Common myeloid progenitor, CD34-positive (primary cell): ENCODE data around the gene FBXW10B.
"Not testable (repeated sequence)": the region's sequence is repeated elsewhere in the genome, so short reads cannot be mapped to it uniquely, and the experiment has no call there.

Source experiments
- CTCF ChIA-PET: fragments of 350-600 bp; sonication (Branson Sonifier 250); formaldehyde crosslinking; loops from one replicate; lab custom pipeline; 2021; ENCODE audit warnings: antibody characterized with exemption; lab: Charles Lee
- POLR2A ChIA-PET: fragments of 350-600 bp; sonication (Branson Sonifier 250); formaldehyde crosslinking; loops from one replicate; lab custom pipeline; 2021; ENCODE audit warnings: antibody characterized with exemption; lab: Charles Lee
- DNase-seq, 3 donors: peaks; one replicate each; pipeline versions ENCODE4 v3.0.0 to v3.0.0-alpha.2; 2013
- H3K27ac ChIP-seq, 2 experiments: 1 replicate in 1 of 2; 2 replicates in 1 of 2; pipeline ENCODE4 v1.7.0; 2013; ENCODE audit warnings: inconsistent platforms in 2 of 2, low read length in 2 of 2, mild to moderate bottlenecking in 2 of 2, low read depth in 1 of 2, moderate library complexity in 1 of 2; ENCODE audit not compliant: severe bottlenecking in 2 of 2, insufficient read depth in 1 of 2, poor library complexity in 1 of 2
- H3K27me3 ChIP-seq, 5 experiments: replicated peaks in 2 of 5; 1 replicate in 3 of 5; 2 replicates in 2 of 5; pipeline versions ENCODE4 v1.6.1 to v1.7.0; 2013; ENCODE audit warnings: low read length in 4 of 5, mild to moderate bottlenecking in 2 of 5, moderate library complexity in 2 of 5, inconsistent platforms in 1 of 5; ENCODE audit not compliant: insufficient read depth in 5 of 5, control insufficient read depth in 4 of 5
- H3K36me3 ChIP-seq, 4 experiments: 1 replicate in 2 of 4; 2 replicates in 2 of 4; pipeline versions ENCODE4 v1.6.1 to v1.7.0; 2013; ENCODE audit warnings: low read length in 3 of 4, control low read depth in 1 of 4, mild to moderate bottlenecking in 1 of 4; ENCODE audit not compliant: control insufficient read depth in 4 of 4, insufficient read depth in 4 of 4
- H3K4me1 ChIP-seq, 4 experiments: 1 replicate in 3 of 4; 2 replicates in 1 of 4; pipeline versions ENCODE4 v1.6.1 to v1.7.1; 2013; ENCODE audit warnings: low read length in 3 of 4, mild to moderate bottlenecking in 3 of 4, control low read depth in 1 of 4, inconsistent platforms in 1 of 4, moderate library complexity in 1 of 4; ENCODE audit not compliant: control insufficient read depth in 4 of 4, insufficient read depth in 4 of 4; ENCODE audit errors: control extremely low read depth in 1 of 4
- H3K4me3 ChIP-seq, 7 experiments: 1 replicate in 4 of 7; 2 replicates in 3 of 7; pipeline versions ENCODE4 v1.5.1 to v1.7.0; 2013; ENCODE audit warnings: mild to moderate bottlenecking in 7 of 7, low read length in 6 of 7, moderate library complexity in 6 of 7, inconsistent platforms in 2 of 7, low read depth in 2 of 7, control low read depth in 1 of 7; ENCODE audit not compliant: insufficient read depth in 4 of 7, control insufficient read depth in 1 of 7; ENCODE audit errors: extremely low read depth in 1 of 7
- H3K9me3 ChIP-seq, 5 experiments: 1 replicate in 4 of 5; 2 replicates in 1 of 5; pipeline versions ENCODE4 v1.6.1 to v1.7.1; 2013; ENCODE audit warnings: low read length in 4 of 5, mild to moderate bottlenecking in 2 of 5, inconsistent platforms in 1 of 5, low read depth in 1 of 5, moderate library complexity in 1 of 5; ENCODE audit not compliant: control insufficient read depth in 4 of 5, insufficient read depth in 2 of 5; ENCODE audit errors: control extremely low read depth in 1 of 5
- WGBS: methylation state at CpG from one replicate; pipeline ENCODE4 v1.1.5; 2013; ENCODE audit not compliant: insufficient coverage; 5-methylcytosine and 5-hydroxymethylcytosine counted together

Gene FBXW10B

DNA sequence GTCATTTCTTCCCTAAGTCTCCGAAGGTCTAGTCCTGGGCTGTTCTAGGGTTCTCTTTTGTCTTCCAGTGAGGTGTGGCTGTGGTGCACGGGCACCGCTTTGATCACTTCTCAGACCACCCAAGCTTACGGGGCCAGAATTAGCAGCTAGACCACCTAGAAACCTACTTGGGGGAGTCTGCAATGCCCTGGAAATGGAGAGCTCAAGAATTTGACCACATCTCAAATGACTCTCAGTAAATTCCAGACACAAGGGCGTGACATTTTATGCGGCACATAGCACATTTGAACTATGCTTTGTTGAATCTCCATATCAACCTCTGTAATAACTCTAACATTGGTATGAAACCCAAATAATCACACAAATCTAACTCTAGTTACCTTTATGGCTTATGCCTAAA is 39.7 kb upstream of the FBXW10B start:
- no peak for DNase-seq
- WGBS: 98% methylated on average over 6 of the region's 6 CpGs
- Histone ChIP-seq H3K9me3 (no peaks in the 10 kb centered on the region), H3K4me3 (no peak overlapping the region), H3K4me1 (no peaks in the 10 kb centered on the region), H3K27ac (no peak overlapping the region), H3K27me3 (no peaks in the 10 kb centered on the region), H3K36me3 (peaks cover 0 to 33% (median 6%) of the 10 kb centered on the region in 4 experiments)
- CTCF ChIA-PET: no interaction called here
- POLR2A ChIA-PET: no interaction called here

DNA sequence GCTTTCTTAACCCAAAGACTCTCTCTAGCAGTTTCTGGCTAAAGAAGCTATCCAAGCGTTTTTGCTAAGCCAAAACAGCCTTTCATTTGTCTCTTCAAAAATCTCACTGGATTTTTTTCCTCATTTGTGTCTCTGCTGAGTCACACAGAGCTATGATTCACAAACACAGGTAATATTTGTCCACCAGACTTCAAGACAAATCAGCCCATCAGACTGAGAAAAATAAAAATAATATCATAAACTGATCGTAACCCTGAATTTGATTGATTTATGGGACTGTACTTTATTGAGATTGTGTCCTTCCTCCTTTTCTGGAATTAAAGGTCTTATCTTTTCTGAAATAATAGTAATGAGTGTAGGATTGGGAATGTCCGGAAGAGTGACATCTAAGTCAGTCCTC is 38.8 kb upstream of the FBXW10B start:
- Histone ChIP-seq H3K27me3 (no peaks in the 10 kb centered on the region), H3K36me3 (peaks cover 0 to 24% (median 5%) of the 10 kb centered on the region in 4 experiments), H3K4me3 (no peak overlapping the region), H3K4me1 (no peaks in the 10 kb centered on the region), H3K27ac (no peak overlapping the region), H3K9me3 (no peaks in the 10 kb centered on the region)
- POLR2A ChIA-PET: no interaction called here
- WGBS: 100% methylated on average over 1 of the region's 3 CpGs
- CTCF ChIA-PET: no interaction called here
- DNase-seq: no peak

DNA sequence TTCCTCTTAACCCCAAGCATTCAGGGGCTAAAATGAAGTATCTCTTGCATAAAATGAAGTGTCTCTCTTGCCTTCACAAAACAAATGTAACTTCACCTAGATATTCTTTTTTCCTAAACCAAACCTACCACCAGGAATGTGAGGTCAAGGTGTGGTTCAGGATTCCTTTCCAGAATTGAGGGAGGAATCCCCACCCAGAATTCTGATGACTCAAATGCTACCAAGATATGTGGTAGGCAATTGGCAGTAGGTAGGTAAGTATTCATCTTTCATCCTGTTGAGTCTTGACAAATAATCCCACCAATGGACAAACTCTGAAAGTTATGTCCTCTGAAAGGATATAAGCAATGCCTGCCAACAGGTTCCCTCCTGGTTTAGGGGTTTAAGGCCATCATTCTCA is 38.4 kb upstream of the FBXW10B start:
- H3K4me1 ChIP-seq: no peaks in the 10 kb centered on the region
- H3K9me3 ChIP-seq: no peaks in the 10 kb centered on the region
- DNase-seq: no peak
- POLR2A ChIA-PET: no interaction called here
- H3K36me3 ChIP-seq: peaks cover 0 to 20% (median 6%) of the 10 kb centered on the region in 4 experiments
- H3K4me3 ChIP-seq: no peak overlapping the region
- no peaks in the 10 kb centered on the region for H3K27me3 ChIP-seq
- H3K27ac ChIP-seq: no peak overlapping the region
- CTCF ChIA-PET: no interaction called here

DNA sequence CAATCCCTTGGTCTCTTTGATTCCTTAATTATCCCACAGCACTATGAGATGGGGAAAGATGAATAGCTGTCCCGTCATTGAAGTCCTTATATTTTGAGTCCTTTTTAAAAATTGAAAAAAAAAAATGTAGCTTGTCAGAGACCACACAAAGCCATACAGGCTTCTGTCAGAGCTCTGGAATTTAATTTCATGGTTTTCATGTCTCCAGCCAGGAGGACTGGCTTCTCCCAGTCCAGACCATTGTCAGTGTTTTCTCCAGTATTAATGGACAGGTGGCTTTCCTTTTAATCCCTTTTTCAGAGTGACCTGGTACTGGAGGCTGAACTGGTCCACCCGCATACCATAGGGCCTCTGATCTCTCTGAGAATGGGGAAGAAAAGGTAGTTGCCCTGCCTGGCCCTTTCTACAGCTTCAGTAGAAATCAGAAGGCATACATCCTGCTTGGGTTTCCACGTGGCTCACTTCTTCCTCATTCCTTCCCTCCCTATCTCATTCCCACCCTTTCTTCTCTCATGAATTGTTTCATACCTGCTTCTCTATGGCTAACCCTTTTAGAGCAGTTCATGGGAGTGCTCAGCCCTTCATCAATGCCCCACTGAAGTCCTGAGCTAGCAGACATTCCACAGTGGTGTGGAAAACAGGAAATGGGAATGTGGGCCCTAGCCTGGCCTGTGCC is 35.5 kb upstream of the FBXW10B start:
- no CpG with 5 or more reads among the region's 3 CpGs for WGBS
- Histone ChIP-seq H3K27ac (no peak overlapping the region), H3K4me3 (no peak overlapping the region), H3K4me1 (peaks cover 0 to 22% (median 16%) of the 10 kb centered on the region in 4 experiments), H3K27me3 (no peaks in the 10 kb centered on the region), H3K36me3 (peaks cover 0 to 14% (median 5%) of the 10 kb centered on the region in 4 experiments), H3K9me3 (no peaks in the 10 kb centered on the region)
- ChIA-PET CTCF (no interaction called here), POLR2A (no interaction called here)
- DNase-seq: no peak

DNA sequence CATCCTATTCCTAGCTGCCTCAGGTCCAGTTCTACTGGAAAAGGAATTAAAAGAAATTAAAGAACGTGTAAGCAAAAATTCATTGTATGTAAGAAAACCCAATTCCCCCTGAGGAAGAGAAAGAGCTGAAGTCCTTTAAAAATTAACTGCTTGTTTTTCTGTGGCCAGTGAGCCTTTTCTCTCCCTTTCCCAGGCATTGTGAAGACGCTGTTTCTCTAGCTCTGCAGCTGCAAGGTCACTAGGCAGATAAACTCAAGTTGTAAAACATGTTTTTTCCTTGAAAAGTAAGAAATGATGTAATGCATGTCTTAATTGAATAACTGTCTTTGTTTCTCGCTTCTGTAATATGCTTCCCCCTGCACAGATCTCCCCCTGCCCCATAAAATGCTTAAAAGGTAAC is 34.9 kb upstream of the FBXW10B start:
- H3K27ac ChIP-seq, H3K4me3 ChIP-seq, DNase-seq, POLR2A ChIA-PET, CTCF ChIA-PET, H3K27me3 ChIP-seq, H3K9me3 ChIP-seq: not testable (repeated sequence)
- H3K36me3 ChIP-seq: peaks cover 0 to 12% (median 3%) of the 10 kb centered on the region in 4 experiments
- peaks cover 0 to 22% (median 17%) of the 10 kb centered on the region in 4 experiments for H3K4me1 ChIP-seq
- no CpG with 5 or more reads among the region's 3 CpGs for WGBS

DNA sequence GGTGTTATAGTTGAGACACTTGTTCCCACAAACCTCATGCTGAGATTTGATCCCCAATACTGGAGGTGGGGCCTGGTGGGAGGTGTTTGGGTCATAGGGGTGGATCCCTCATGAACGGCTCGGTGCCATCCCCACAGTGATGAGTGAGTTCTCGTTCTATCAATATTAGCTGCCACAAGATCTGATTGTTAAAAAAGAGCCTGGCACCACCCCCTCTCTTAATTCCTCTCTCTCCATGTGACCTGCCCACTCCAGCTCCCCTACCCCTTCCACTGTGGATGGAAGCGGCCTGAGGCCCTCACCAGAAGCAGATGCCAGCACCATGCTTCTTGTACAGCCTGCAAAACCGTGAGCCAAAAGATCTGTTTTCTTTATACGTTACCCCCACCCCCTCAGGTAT is 33.5 kb upstream of the FBXW10B start:
- ChIA-PET POLR2A (no interaction called here), CTCF (no interaction called here)
- Histone ChIP-seq H3K27me3 (no peaks in the 10 kb centered on the region), H3K36me3 (peaks cover 0 to 5% (median 2%) of the 10 kb centered on the region in 4 experiments), H3K27ac (no peak overlapping the region), H3K4me1 (peaks cover 0 to 22% (median 17%) of the 10 kb centered on the region in 4 experiments), H3K4me3 (no peak overlapping the region), H3K9me3 (no peaks in the 10 kb centered on the region)
- no peak for DNase-seq
- WGBS: 97% methylated on average over 5 of the region's 6 CpGs

DNA sequence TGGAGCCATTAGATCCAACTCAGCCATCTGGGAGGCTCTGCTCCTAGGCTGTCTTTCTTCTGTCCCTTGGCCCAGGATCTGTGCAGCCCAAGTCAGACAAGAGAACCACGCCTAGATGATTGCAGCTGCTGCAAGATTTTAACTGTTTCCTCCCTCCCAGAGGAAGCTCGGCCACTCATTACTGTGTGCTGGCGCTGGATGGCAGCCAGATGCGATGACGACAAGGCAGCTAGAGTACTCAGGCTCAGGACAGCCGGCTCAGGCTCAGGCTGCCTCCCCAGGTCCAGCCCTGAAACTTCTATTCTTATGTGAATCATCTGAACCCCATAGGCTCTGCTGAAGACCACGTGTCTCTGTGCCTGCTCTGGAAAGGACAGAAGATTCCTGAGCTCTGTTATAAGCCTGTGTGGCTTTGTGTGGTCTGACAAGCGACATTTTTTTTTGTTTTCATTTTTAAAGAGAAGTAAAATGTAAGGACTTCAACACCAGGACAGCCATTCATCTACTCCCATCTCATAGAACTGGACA is 32.1 kb upstream of the FBXW10B start:
- Histone ChIP-seq H3K27me3 (no peaks in the 10 kb centered on the region), H3K9me3 (no peaks in the 10 kb centered on the region), H3K4me1 (peaks cover 0 to 22% (median 17%) of the 10 kb centered on the region in 4 experiments), H3K36me3 (peaks cover 0 to 4% (median 0%) of the 10 kb centered on the region in 4 experiments), H3K4me3 (peak overlapping the region in 6 of 7 experiments; percentile 3 to 54 (median 22)), H3K27ac (no peak overlapping the region)
- ChIA-PET CTCF (interaction anchor here (1.2 to 1.7 kb wide), 2 partner anchors 10 to 12 kb away, joined by 5 read pairs; no protein-coding TSS in a partner anchor), POLR2A (no interaction called here)
- 0% methylated on average over 6 of the region's 8 CpGs for WGBS
- peak; percentile 89 to 95 (median 94) for DNase-seq
